ENCODE results near the gene COL13A1. TPM values are rescaled to one million over a fixed set of nuclear protein-coding genes. Genes with fewer than 3 reads are reported as not detected.

COL13A1 gene
- total RNA-seq, 1 donor from 2014 or later: 10.1 TPM

GRCh38 chr10:69908124-69908523 is 106.4 kb downstream of the COL13A1 start:
- DNase-seq: no peak

DNA sequence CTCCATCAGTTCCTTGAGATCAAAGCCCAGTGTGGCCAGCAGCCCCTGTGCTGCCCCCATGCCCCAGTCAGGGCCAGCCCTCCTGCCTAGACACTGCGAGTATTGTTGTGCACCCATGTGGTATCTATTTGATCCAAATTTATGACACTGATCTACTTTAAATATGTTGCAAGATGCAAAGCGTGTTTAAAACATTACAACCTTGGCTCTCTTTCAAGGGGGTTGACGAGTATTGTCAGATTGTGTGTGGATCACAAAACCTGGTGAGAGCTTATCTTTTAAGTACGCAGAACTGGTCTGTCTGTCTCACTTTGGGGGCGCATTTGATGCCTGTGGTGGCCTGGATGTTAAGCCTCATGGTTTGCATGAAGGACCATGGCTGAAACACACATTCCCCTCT is 108.9 kb downstream of the COL13A1 start:
- peak; percentile 55 for DNase-seq

- no peak for DNase-seq
Measured at GRCh38 chr10:69911613-69912528, 110.2 kb downstream of the COL13A1 start.

GRCh38 chr10:69912589-69912988 is 110.9 kb downstream of the COL13A1 start:
- no peak for DNase-seq

GRCh38 chr10:69913606-69914382 is 112.1 kb downstream of the COL13A1 start:
- no peak for DNase-seq

DNA sequence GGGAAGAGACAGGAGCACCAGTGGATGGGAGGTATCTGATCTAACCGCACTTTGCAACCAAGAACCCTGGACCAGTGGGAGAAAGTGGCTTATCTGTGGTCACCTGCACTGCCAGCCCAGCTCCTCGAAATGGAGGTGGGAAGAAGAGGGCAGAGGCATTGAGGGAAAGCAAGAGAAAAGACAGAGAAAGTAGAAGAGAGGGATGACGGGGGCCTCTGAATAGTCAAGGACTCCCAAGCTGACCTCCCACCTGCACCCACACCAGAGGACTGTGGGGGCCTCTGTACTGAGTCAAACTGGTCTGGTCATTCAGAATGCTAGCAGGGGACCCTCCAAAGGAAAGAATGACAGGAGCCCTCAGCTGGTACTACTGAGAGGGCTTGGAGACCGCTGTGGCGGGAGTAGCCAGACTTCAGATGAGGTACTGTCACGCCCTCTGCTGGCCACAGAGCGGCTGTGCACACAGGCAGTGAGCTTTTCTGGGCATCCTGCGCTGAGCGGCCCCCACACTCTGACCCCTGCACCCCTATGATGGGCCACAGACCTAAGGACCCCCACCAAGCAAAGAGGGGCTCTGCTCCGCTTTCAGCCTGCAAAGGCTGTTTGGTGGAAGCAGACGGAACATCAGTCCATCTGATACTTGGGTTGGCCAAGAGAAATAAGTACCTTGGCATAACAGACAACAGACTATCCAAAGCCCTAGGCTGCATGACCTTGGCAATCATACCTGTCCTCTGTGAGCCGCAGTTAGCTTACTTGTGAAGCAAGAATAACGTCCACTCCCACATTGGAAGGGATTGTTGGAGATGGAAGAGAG is 112.9 kb downstream of the COL13A1 start:
- peak; percentile 32 for DNase-seq

DNA sequence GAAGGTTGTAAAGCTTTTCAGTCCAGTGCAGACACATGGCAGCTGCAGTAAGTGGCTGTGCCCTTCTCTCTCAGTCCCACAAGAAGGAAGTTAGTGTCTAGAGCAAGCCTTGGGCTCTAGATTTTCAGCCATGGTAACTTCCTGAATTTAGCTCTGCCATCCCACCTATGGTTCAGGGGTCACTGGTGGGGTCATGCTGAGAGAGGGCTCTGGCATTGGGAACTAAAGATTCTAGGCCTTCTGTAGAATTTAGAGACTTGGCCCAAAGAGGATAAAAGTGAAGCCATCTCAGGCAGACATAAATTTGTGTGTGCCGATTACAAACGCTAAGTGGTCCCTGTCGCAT is 113.5 kb downstream of the COL13A1 start:
- no peak for DNase-seq

DNA sequence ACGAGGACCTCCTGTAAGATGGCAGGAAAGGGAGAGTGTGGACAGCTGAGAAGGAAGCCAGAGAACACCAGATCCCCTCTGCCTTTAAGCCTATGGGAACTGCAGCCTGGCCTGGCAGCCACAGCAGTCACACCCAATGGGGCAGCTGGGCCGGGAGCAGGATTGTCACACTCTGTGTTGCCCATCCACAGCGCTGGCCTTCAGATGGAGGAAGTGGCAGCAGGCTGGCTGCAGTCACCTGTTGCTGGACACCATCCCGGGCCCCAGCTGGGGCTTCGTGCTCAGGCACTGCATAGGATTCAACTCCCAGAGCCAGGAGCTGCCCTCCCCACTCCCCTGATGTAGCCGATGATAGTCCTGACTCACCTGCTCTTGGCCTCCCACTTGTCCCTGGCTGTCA is 114.4 kb downstream of the COL13A1 start:
- DNase-seq: no peak

- DNase-seq: no peak
Measured at GRCh38 chr10:69918036-69918435, 116.3 kb downstream of the COL13A1 start.

DNA sequence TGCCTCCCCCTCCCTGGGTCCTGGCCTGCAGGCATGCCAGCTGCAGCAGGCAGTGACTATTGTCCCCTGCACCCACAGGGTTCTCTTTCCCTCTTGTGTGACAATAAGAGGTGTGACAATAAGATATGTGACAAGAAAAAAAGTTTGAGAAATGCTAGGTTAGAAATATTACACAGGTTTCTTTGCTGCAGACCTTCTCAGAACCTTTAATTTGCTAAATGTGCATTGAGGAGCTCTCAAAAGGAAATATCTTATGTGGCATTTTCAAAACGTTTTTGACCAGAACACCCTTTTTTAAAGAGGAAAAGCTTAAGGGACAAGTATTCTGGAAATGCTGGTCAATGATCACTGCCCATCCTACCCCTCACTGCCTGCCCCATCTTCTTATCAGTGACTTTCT is 117.5 kb downstream of the COL13A1 start:
- no peak for DNase-seq

- DNase-seq: no peak
Measured at GRCh38 chr10:69925111-69925510, 123.4 kb downstream of the COL13A1 start.

GRCh38 chr10:69928339-69928738 is 126.6 kb downstream of the COL13A1 start:
- DNase-seq: no peak

DNA sequence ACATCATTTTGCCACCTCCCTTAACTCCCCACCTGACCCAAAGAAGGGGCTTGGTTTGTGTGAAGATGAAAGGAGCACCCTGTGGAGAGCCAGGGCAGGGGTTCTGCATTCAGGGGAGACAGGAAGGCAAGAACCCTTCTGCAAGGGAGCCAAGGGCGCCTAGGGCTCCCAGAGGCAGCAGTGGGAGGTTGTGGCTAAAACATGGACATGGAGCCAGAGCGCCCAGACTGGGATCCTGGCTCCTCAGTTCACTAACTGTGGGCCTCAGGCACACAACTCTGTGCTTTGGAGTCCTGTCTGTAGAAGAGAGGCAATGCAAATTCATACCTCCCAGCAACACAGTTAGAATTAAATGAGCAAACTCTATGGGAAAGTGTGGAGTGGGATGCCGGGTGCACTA is 127.9 kb downstream of the COL13A1 start:
- no peak for DNase-seq

- DNase-seq: no peak
Measured at GRCh38 chr10:69934768-69935167, 133.1 kb downstream of the COL13A1 start.

GRCh38 chr10:69936091-69936490 is 134.4 kb downstream of the COL13A1 start:
- no peak for DNase-seq

DNA sequence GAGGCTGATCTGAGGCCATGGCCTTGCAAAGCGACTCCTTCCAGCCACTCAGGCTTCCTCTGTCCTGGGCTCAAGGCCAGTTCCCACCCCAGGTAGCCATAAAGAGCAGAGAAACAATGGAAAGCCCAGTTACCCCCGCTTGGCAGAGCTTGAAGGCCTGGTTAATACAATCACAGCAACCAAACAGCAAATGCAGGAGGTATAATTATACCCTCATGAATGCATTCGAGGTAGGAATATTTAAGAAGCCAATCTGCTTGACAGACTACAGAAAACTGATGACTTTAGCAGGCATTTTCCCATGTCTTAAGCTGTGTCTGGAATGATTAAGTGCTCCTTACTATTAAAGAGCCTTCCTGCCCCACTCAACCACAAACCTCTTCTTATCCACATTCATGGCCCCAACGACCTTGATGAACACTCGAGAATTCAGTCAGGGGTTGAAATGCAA is 136.9 kb downstream of the COL13A1 start:
- no peak for DNase-seq

GRCh38 chr10:69939061-69939460 is 137.4 kb downstream of the COL13A1 start:
- peak; percentile 50 for DNase-seq

- DNase-seq: no peak
Measured at GRCh38 chr10:69939481-69939880, 137.8 kb downstream of the COL13A1 start.

DNA sequence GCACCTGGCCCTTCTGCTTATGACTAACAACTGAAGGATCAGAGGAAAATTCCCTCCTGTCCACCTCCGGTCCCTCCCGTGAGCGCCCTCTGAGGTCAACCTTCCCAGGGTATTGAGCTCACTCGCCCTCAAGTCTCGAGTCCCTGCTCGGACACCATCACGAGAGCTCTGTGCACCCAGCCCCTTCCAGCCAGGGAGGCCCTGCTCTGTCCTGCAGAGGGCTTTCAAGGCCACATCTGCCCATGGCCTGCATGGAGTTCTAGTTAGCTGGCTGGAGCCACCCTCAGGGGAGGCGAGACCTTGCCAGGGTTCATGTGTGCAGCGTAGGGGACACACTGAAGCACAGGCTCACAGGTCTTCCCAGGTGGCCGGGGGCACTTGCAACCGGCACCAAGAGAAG is 140.0 kb downstream of the COL13A1 start:
- no peak for DNase-seq

- DNase-seq: no peak
Measured at GRCh38 chr10:69943292-69943820, 141.7 kb downstream of the COL13A1 start.

- no peak for DNase-seq
Measured at GRCh38 chr10:69944761-69945160, 143.1 kb downstream of the COL13A1 start.

DNA sequence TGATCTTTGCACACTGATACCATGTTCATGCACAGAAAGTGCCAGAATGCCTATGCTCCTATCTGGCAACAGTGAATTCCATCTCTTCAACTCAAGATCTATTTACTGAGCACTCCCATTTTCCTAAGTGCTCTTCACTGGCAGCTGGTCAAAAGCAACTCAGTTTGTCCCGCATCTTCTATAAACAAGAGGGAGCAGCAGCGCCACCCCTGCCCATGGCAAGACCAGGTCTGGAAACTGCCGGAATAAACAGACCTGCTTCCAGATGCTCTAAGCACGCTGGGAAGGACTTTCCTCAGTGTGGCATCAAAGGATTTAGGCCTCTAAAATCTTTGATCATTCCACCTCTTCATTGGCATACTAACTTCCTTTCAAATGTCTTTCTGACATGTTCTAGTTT is 146.6 kb downstream of the COL13A1 start:
- no peak for DNase-seq

Measured in skin of body (tissue), 2 donors.